ENCODE measurements around the gene SALL4.

- TF ChIP-seq TFAP4 (CRISPR knock-in tag; IDR thresholded peaks at IDR 0.05; ENCODE audit: borderline replicate concordance) (no peak), ZFX (CRISPR knock-in tag; IDR thresholded peaks at IDR 0.05) (no peak)
Measured at GRCh38 chr20:51750037-51750769, 52.1 kb downstream of the SALL4 start.

Measured in K562 (cell line).